Activated CD4-positive, alpha-beta T cell treated with anti-CD3 and anti-CD28 coated beads for 36 hours (primary cell): ENCODE data around the gene TMCC3. TPM values are rescaled to one million over a fixed set of nuclear protein-coding genes. Genes with fewer than 3 reads are reported as not detected.
A peak's percentile ranks its signal among the peaks of the same experiment; 100 is the strongest.

Source experiments
- ATAC-seq: fragments of 200-7000 bp; cut with Tn5 transposase; one replicate; pipeline ENCODE4 v1.10.0; 2021; ENCODE audit warnings: mild to moderate bottlenecking, moderate library complexity
- CTCF ChIA-PET: fragments of 350-600 bp; sonication (Branson Sonifier 250); formaldehyde crosslinking; loops from one replicate; lab custom pipeline; 2021; ENCODE audit warnings: antibody characterized with exemption; lab: Charles Lee
- POLR2A ChIA-PET: fragments of 350-600 bp; sonication (Branson Sonifier 250); formaldehyde crosslinking; loops from one replicate; lab custom pipeline; 2021; ENCODE audit warnings: antibody characterized with exemption, inconsistent platforms; lab: Charles Lee
- DNase-seq: peaks from one replicate; pipeline ENCODE4 v3.0.0-alpha.2; 2020
- H3K27ac Mint-ChIP-seq: one replicate; pipeline ENCODE4 v1.8.0; 2021; ENCODE audit warnings: mixed read lengths
- H3K27me3 Mint-ChIP-seq: one replicate; pipeline ENCODE4 v1.8.0; 2021; ENCODE audit warnings: mixed read lengths
- H3K36me3 Mint-ChIP-seq: one replicate; pipeline ENCODE4 v1.8.0; 2021; ENCODE audit warnings: low read depth, mixed read lengths
- H3K4me1 Mint-ChIP-seq: one replicate; pipeline ENCODE4 v1.8.0; 2021; ENCODE audit warnings: mixed read lengths
- H3K4me3 Mint-ChIP-seq: one replicate; pipeline ENCODE4 v1.8.0; 2021; ENCODE audit warnings: mild to moderate bottlenecking, moderate library complexity, mixed read lengths
- H3K9me3 Mint-ChIP-seq: one replicate; pipeline ENCODE4 v1.8.0; 2021; ENCODE audit warnings: low read depth, mixed read lengths
- intact Hi-C, 2 experiments: fragments of 100-400 bp; cut with DNase I in 1 of 2; cut with micrococcal nuclease in 1 of 2; formaldehyde crosslinking; loops; one replicate each; pipeline versions ENCODE4 v1.14.2 to v1.15.1; 2022 to 2024; cut with DNase I, micrococcal nuclease
- total RNA-seq, 2 experiments: library from RNA; stranded (reverse); gene quantifications; one replicate each; pipeline ENCODE4 v1.2.3, GENCODE V29; 2021

The TMCC3 gene
- total RNA-seq, 2 experiments from 2014 or later, result 0.05 to 0.16 TPM

DNA sequence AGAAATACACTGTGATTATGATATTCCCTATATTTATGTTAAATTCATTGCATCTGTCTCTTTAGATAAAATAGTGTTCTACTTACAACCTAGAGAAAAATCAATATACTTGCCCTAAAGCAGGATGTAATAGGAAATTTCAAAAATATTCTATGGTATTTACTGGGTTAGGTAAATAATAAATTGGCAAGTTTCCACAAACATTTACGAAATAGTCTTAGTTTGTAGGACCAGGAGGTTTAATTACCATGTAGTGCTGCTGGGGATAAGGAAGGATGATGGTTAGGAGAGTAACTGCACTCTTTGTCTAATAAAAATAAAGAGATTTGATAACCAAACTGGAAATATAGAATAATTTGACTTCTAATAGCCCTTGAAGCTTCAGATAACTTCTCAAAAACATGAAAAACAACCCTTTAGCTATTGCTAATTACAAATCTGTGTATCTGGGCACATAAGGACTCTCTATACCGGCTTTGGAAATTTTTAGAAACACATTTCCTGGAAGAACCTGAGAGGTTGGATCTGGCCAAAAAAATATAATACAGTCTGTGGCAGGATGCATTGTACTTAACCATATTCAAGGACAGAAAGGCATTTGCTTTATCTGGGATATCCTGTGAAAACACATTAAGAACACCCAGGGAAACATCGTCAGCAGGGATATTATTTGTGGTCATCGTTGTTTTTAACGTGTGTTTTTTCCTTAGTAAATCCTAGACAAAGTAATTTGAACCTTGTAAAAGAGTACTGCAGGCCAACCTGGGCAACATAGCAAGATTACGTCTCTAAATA lies 36.7 kb upstream of the TMCC3 start:
- ChIA-PET CTCF (no interaction called here), POLR2A (no interaction called here)
- intact Hi-C loops, result no loop called here
- DNase-seq, result no peak
- Mint-ChIP-seq H3K27me3 (peaks cover 2% of the 10 kb centered on the region), H3K4me3 (no peak overlapping the region), H3K27ac (no peak overlapping the region), H3K9me3 (no peaks in the 10 kb centered on the region), H3K36me3 (no peaks in the 10 kb centered on the region), H3K4me1 (peaks cover 6% of the 10 kb centered on the region)
- no peak for ATAC-seq

DNA sequence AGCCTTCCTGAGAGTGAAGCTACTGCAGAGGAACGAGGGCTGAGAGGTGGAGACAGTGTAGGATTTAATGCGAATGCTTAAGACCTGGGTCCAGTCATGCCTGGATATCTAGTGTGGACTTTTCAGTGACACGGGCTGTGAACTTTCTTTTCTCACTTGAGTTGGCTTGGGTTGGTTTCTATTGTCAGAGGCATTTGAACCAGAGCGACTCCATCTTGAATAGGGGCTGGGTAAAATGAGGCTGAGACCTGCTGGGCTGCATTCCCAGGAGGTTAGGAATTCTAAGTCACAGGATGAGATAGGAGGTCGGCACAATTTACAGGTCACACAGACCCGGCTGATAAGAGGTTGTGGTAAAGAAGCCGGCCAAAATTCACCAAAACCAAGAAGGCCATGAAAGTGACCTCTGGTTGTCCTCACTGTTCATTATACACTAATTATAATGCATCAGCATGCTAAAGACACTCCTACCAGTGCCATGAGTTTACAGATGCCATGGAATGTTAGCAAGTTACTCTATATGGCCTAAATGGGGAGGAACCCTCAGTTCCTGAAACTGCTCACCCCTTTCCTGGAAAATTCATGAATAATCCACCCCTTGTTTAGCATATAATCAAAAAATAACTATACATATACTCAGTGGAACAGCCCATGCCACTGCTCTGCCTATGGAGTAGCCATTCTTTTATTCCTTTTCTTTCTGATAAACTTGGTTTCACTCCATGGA lies 34.2 kb upstream of the TMCC3 start:
- intact Hi-C loops, result no loop called here
- POLR2A ChIA-PET, result no interaction called here
- Mint-ChIP-seq H3K4me3 (no peak overlapping the region), H3K27me3 (peaks cover 4% of the 10 kb centered on the region), H3K36me3 (no peaks in the 10 kb centered on the region), H3K9me3 (no peaks in the 10 kb centered on the region), H3K4me1 (no peaks in the 10 kb centered on the region), H3K27ac (no peak overlapping the region)
- CTCF ChIA-PET, result no interaction called here
- ATAC-seq (no peak), DNase-seq (no peak)

DNA sequence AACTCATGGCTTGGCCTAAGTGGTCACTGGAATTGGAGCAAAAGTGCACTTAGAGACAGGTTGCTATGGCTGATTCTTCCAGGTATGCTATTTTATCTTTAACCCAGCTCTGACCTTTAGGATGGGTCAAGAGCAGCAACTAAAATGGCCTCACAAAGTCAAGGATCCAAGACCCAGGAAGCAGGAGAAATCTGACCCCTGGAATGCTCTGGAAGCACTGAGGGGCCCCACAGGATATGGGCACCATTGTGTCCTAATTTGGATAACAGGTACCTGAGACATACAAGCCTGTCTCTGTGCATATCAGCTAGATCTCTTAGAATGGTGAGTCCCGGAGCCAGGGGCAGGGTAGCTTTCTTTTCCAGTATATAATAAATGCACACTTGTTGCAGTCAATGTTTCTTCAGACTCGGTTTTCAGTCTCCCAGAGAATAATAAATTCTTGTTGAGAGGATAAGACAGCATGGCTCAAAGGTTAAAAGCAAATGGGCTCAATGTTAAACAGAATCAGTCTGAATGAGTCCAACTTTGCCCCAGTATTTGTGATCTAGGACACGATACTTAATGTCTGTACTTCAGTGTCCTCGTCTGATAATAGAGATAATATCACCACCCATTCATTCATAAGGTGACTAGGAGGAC lies 29.3 kb upstream of the TMCC3 start:
- peaks cover 11% of the 10 kb centered on the region for H3K27me3 Mint-ChIP-seq
- ChIA-PET CTCF (interaction anchor here (0.7 to 0.8 kb wide), 2 partner anchors 12 to 234 kb away, joined by 3 read pairs; no protein-coding TSS in a partner anchor), POLR2A (no interaction called here)
- H3K4me1 Mint-ChIP-seq, result peaks cover 9% of the 10 kb centered on the region
- H3K4me3 Mint-ChIP-seq, result no peak overlapping the region
- H3K36me3 Mint-ChIP-seq, result no peaks in the 10 kb centered on the region
- intact Hi-C loops, result no loop called here
- H3K27ac Mint-ChIP-seq, result no peak overlapping the region
- no peaks in the 10 kb centered on the region for H3K9me3 Mint-ChIP-seq
- no peak for DNase-seq
- ATAC-seq, result no peak

DNA sequence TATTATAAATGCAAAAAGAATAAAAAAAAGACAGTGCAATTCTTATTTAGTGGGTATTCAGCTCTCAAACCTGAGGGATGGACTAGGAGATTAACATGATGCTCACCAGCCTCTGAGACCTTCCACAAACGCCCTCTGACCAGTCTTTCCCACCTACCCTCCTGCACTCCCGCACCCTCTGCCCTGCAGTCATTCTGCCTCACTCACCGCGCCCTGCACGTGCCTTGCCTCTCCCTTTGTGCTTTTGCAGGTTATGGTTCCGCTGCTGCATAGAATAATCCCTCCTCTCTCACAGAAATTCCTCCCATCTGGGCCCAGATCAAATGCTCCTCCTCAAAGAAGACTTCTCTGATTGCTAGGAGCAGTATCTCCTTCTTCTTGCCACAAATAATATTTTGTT lies 28.5 kb upstream of the TMCC3 start:
- ChIA-PET POLR2A (interaction anchor here (0.6 kb wide), 1 partner anchor 39 kb away, joined by 3 read pairs; no protein-coding TSS in a partner anchor), CTCF (interaction anchor here (0.6 kb wide), 1 partner anchor 392 kb away, joined by 5 read pairs; no protein-coding TSS in a partner anchor)
- ATAC-seq (no peak), DNase-seq (no peak)
- H3K27me3 Mint-ChIP-seq, result peaks cover 13% of the 10 kb centered on the region
- H3K36me3 Mint-ChIP-seq, result no peaks in the 10 kb centered on the region
- no peak overlapping the region for H3K27ac Mint-ChIP-seq
- peaks cover 9% of the 10 kb centered on the region for H3K4me1 Mint-ChIP-seq
- no peaks in the 10 kb centered on the region for H3K9me3 Mint-ChIP-seq
- no peak overlapping the region for H3K4me3 Mint-ChIP-seq
- intact Hi-C loops, result no loop called here

GRCh38 chr12:94678379-94678778 lies 28.0 kb upstream of the TMCC3 start:
- Mint-ChIP-seq H3K4me3 (no peak overlapping the region), H3K4me1 (peaks cover 9% of the 10 kb centered on the region), H3K27ac (no peak overlapping the region), H3K27me3 (peaks cover 13% of the 10 kb centered on the region), H3K36me3 (no peaks in the 10 kb centered on the region), H3K9me3 (no peaks in the 10 kb centered on the region)
- ATAC-seq, result no peak
- intact Hi-C loops, result no loop called here
- POLR2A ChIA-PET, result interaction anchor here (0.6 kb wide), 1 partner anchor 38 kb away, joined by 3 read pairs; no protein-coding TSS in a partner anchor
- CTCF ChIA-PET, result interaction anchor here (0.6 kb wide), 1 partner anchor 393 kb away, joined by 5 read pairs; no protein-coding TSS in a partner anchor
- no peak for DNase-seq

GRCh38 chr12:94677778-94678177 lies 27.4 kb upstream of the TMCC3 start:
- Mint-ChIP-seq H3K27ac (no peak overlapping the region), H3K4me1 (peaks cover 9% of the 10 kb centered on the region), H3K4me3 (no peak overlapping the region), H3K27me3 (peaks cover 13% of the 10 kb centered on the region), H3K36me3 (no peaks in the 10 kb centered on the region), H3K9me3 (no peaks in the 10 kb centered on the region)
- CTCF ChIA-PET, result interaction anchor here (0.6 kb wide), 1 partner anchor 49 kb away, joined by 4 read pairs; no protein-coding TSS in a partner anchor
- no peak for DNase-seq
- intact Hi-C loops, result no loop called here
- POLR2A ChIA-PET, result no interaction called here
- ATAC-seq, result no peak

- ChIA-PET CTCF (interaction anchor here (0.7 kb wide), 1 partner anchor 215 kb away, joined by 3 read pairs; no protein-coding TSS in a partner anchor), POLR2A (no interaction called here)
- H3K4me3 Mint-ChIP-seq, result no peak overlapping the region
- peaks cover 9% of the 10 kb centered on the region for H3K4me1 Mint-ChIP-seq
- H3K27me3 Mint-ChIP-seq, result peaks cover 13% of the 10 kb centered on the region
- no peaks in the 10 kb centered on the region for H3K9me3 Mint-ChIP-seq
- no peak for DNase-seq
- intact Hi-C loops, result no loop called here
- no peak overlapping the region for H3K27ac Mint-ChIP-seq
- no peaks in the 10 kb centered on the region for H3K36me3 Mint-ChIP-seq
- ATAC-seq, result no peak
These were observed 26.6 kb upstream of the TMCC3 start for GRCh38 chr12:94676922-94677321.

DNA sequence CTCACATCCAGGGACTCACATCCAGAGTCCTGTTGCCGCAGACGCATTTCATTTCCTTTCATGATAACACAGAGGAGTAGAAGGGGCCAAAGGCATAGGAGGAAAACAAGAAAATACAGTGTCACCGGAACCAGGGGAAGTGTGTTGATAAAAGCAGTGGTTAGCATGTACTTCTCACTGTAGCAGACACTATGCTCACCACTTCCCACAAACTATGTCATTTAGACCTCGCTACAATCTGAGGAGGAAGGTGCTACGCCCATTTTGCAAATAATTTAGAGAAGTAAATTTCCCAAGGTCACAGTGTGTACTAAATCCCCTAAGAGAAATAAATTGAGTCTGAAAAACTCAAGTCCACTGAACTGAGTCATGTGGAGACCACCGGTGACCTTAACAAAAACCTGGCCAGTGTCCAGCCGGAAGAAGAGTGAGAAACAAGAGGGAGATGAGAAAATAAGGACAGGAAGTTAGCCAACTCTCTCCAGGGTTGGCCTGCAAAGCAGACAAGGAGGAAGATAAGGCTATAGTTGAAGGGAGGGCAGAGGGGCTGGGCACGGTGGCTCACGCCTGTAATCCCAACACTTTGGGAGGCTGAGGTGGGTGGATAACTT lies 25.8 kb upstream of the TMCC3 start:
- ATAC-seq (peak; percentile 53), DNase-seq (no peak)
- H3K27ac Mint-ChIP-seq, result no peak overlapping the region
- ChIA-PET CTCF (no interaction called here), POLR2A (no interaction called here)
- no peaks in the 10 kb centered on the region for H3K36me3 Mint-ChIP-seq
- peaks cover 13% of the 10 kb centered on the region for H3K27me3 Mint-ChIP-seq
- no peak overlapping the region for H3K4me3 Mint-ChIP-seq
- H3K4me1 Mint-ChIP-seq, result peaks cover 9% of the 10 kb centered on the region
- H3K9me3 Mint-ChIP-seq, result no peaks in the 10 kb centered on the region
- intact Hi-C loops, result no loop called here

GRCh38 chr12:94674835-94675234 lies 24.5 kb upstream of the TMCC3 start:
- Mint-ChIP-seq H3K4me1 (peaks cover 9% of the 10 kb centered on the region), H3K36me3 (no peaks in the 10 kb centered on the region), H3K4me3 (no peak overlapping the region), H3K27me3 (peaks cover 12% of the 10 kb centered on the region), H3K9me3 (no peaks in the 10 kb centered on the region), H3K27ac (no peak overlapping the region)
- ATAC-seq (no peak), DNase-seq (no peak)
- CTCF ChIA-PET, result no interaction called here
- POLR2A ChIA-PET, result no interaction called here
- intact Hi-C loops, result no loop called here

GRCh38 chr12:94674051-94674451 lies 23.7 kb upstream of the TMCC3 start:
- peaks cover 9% of the 10 kb centered on the region for H3K4me1 Mint-ChIP-seq
- H3K4me3 Mint-ChIP-seq, result no peak overlapping the region
- POLR2A ChIA-PET, result interaction anchor here (0.6 kb wide), 1 partner anchor 405 kb away, joined by 4 read pairs; no protein-coding TSS in a partner anchor
- no peak for DNase-seq
- no peak for ATAC-seq
- CTCF ChIA-PET, result interaction anchor here (0.5 kb wide), 1 partner anchor 341 kb away, joined by 3 read pairs; no protein-coding TSS in a partner anchor
- intact Hi-C loops, result no loop called here
- H3K9me3 Mint-ChIP-seq, result no peaks in the 10 kb centered on the region
- H3K27me3 Mint-ChIP-seq, result peaks cover 12% of the 10 kb centered on the region
- H3K36me3 Mint-ChIP-seq, result no peaks in the 10 kb centered on the region
- H3K27ac Mint-ChIP-seq, result no peak overlapping the region

- Mint-ChIP-seq H3K4me3 (no peak overlapping the region), H3K27ac (no peak overlapping the region), H3K27me3 (peaks cover 12% of the 10 kb centered on the region), H3K9me3 (no peaks in the 10 kb centered on the region), H3K36me3 (no peaks in the 10 kb centered on the region), H3K4me1 (peaks cover 9% of the 10 kb centered on the region)
- intact Hi-C loops, result no loop called here
- POLR2A ChIA-PET, result interaction anchor here (0.6 kb wide), 1 partner anchor 404 kb away, joined by 4 read pairs; no protein-coding TSS in a partner anchor
- ATAC-seq, result no peak
- CTCF ChIA-PET, result interaction anchor here (0.5 kb wide), 2 partner anchors 342 to 959 kb away, joined by 3 read pairs; no protein-coding TSS in a partner anchor
- no peak for DNase-seq
These were observed 23.1 kb upstream of the TMCC3 start for GRCh38 chr12:94673496-94673895.
